Measurements from ENCODE around the gene NUTM2D.
"Not testable (repeated sequence)": the region's sequence is repeated elsewhere in the genome, so short reads cannot be mapped to it uniquely, and the experiment has no call there.

NUTM2D gene

GRCh38 chr10:87374091-87374490 is 16.5 kb downstream of the NUTM2D start:
- not testable (repeated sequence) for DNase-seq

DNA sequence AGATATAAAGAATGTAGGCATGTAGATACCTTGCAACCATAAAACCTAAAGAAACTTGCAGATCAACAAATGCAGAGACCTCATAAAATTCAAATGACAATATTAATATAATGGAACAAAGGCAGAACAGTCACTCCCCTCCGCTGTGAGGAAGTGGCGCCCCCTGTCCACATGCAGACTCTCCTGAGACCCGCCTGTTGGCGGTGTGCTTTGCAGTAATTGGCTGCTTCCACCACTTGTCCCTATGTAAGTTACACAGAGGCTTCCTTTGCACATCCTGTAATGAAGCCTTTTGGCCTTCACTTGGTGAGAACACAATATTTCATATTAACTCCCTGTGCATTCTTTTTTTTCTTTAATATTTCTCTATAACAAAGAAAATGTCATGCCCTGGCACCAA is 21.6 kb downstream of the NUTM2D start:
- DNase-seq = not testable (repeated sequence)

GRCh38 chr10:87383149-87383857 is 25.8 kb downstream of the NUTM2D start:
- DNase-seq = not testable (repeated sequence)

DNA sequence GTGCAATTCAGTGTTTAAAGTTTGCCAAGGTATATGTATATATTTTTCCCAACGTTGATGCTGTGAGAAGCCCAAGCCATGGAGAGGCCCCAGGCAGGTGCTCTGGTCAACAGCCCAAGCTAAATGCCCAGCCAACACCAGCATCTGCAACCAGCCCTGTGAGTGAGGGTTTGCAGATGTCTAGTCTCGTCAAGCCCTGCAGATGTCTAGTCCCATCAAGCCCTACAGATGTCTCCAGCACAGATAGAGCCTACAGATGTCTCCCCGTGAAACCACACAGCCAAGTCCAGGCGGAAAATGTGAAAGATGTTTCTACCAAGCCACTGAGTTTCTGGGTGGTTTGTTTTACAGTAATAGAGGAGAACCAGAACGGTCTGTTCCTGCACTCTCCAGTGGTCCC is 26.7 kb downstream of the NUTM2D start:
- peak; percentile 44 for DNase-seq

- not testable (repeated sequence) for DNase-seq
Measured at GRCh38 chr10:87385762-87386360, 28.3 kb downstream of the NUTM2D start.

- DNase-seq = not testable (repeated sequence)
Measured at GRCh38 chr10:87391360-87391759, 33.8 kb downstream of the NUTM2D start.

- not testable (repeated sequence) for DNase-seq
Measured at GRCh38 chr10:87396206-87396605, 38.7 kb downstream of the NUTM2D start.

GRCh38 chr10:87398436-87398835 is 40.9 kb downstream of the NUTM2D start:
- not testable (repeated sequence) for DNase-seq

GRCh38 chr10:87407516-87408467 is 50.2 kb downstream of the NUTM2D start:
- DNase-seq = peak; percentile 19

- not testable (repeated sequence) for DNase-seq
Measured at GRCh38 chr10:87413921-87414320, 56.4 kb downstream of the NUTM2D start.

Measured in right hindlimb (tissue), 1 donor.